Activated T-cell treated with anti-CD3 and anti-CD28 coated beads, Interleukin-2, amount 50 U/mL, for 72 hours (primary cell): ENCODE results near the gene GNG7. TPM values are rescaled to one million over a fixed set of nuclear protein-coding genes. Genes with fewer than 3 reads are reported as not detected.
"Not testable (repeated sequence)": the region's sequence is repeated elsewhere in the genome, so short reads cannot be mapped to it uniquely, and the experiment has no call there.

Source experiments
- ATAC-seq, 2 donors: fragments of 150-1000 bp; cut with Tn5 transposase; replicated peaks in 1 of 2; 2 replicates each; pipeline ENCODE4 v1.10.0; 2021; ENCODE audit warnings: moderate library complexity in 2 of 2, mild to moderate bottlenecking in 1 of 2
- DNase-seq, 2 donors: peaks; one replicate each; pipeline ENCODE4 v3.0.0; 2021 to 2022; ENCODE audit warnings: mixed read lengths in 1 of 2
- H3K27ac Mint-ChIP-seq: one replicate; pipeline ENCODE4 v1.8.0; 2022; ENCODE audit warnings: mild to moderate bottlenecking, moderate library complexity, mixed read lengths
- H3K27me3 Mint-ChIP-seq: one replicate; pipeline ENCODE4 v1.8.0; 2022; ENCODE audit warnings: low read depth, mixed read lengths
- H3K36me3 Mint-ChIP-seq, 2 donors: one replicate each; pipeline ENCODE4 v1.8.0; 2022; ENCODE audit warnings: mixed read lengths in 2 of 2, mild to moderate bottlenecking in 1 of 2; ENCODE audit not compliant: insufficient read depth in 2 of 2
- H3K4me1 Mint-ChIP-seq: one replicate; pipeline ENCODE4 v1.8.0; 2022; ENCODE audit warnings: low read depth, mixed read lengths
- H3K4me3 Mint-ChIP-seq, 2 donors: one replicate each; pipeline ENCODE4 v1.8.0; 2022; ENCODE audit warnings: mild to moderate bottlenecking in 2 of 2, mixed read lengths in 2 of 2, moderate library complexity in 2 of 2
- H3K9me3 Mint-ChIP-seq, 2 donors: one replicate each; pipeline ENCODE4 v1.8.0; 2022; ENCODE audit warnings: mixed read lengths in 2 of 2
- total RNA-seq, 2 donors: library from RNA; stranded (reverse); gene quantifications; one replicate each; pipeline ENCODE4 v1.2.3, GENCODE V29; 2022

Gene GNG7
- total RNA-seq, 2 donors from 2014 or later = 1.3 TPM

GRCh38 chr19:2542341-2543069, 160.0 kb downstream of the GNG7 start:
- H3K36me3 Mint-ChIP-seq = peaks cover 0 to 3% of the 10 kb centered on the region in 2 donors
- peaks cover 34% of the 10 kb centered on the region for H3K4me1 Mint-ChIP-seq
- no peaks in the 10 kb centered on the region for H3K9me3 Mint-ChIP-seq
- H3K4me3 Mint-ChIP-seq = peak overlapping the region in 1 of 2 donors; percentile 84
- DNase-seq (no peak), ATAC-seq (no peak)
- H3K27ac Mint-ChIP-seq = no peak overlapping the region
- H3K27me3 Mint-ChIP-seq = no peaks in the 10 kb centered on the region

- H3K4me3 Mint-ChIP-seq = no peak overlapping the region
- no peak overlapping the region for H3K27ac Mint-ChIP-seq
- H3K9me3 Mint-ChIP-seq = no peaks in the 10 kb centered on the region
- DNase-seq (no peak), ATAC-seq (no peak)
- peaks cover 38% of the 10 kb centered on the region for H3K4me1 Mint-ChIP-seq
- H3K27me3 Mint-ChIP-seq = no peaks in the 10 kb centered on the region
- peaks cover 0 to 3% of the 10 kb centered on the region in 2 donors for H3K36me3 Mint-ChIP-seq
Observed at GRCh38 chr19:2540646-2541454, 161.6 kb downstream of the GNG7 start.

GRCh38 chr19:2540251-2540645, 162.2 kb downstream of the GNG7 start:
- Mint-ChIP-seq H3K36me3 (peaks cover 0 to 3% of the 10 kb centered on the region in 2 donors), H3K4me3 (no peak overlapping the region), H3K4me1 (peaks cover 38% of the 10 kb centered on the region), H3K27me3 (no peaks in the 10 kb centered on the region), H3K9me3 (no peaks in the 10 kb centered on the region), H3K27ac (no peak overlapping the region)
- DNase-seq = no peak
- ATAC-seq = no peak

- H3K27me3 Mint-ChIP-seq = no peaks in the 10 kb centered on the region
- peak overlapping the region; percentile 29 for H3K27ac Mint-ChIP-seq
- H3K4me1 Mint-ChIP-seq = peaks cover 34% of the 10 kb centered on the region
- H3K36me3 Mint-ChIP-seq = peaks cover 0 to 3% of the 10 kb centered on the region in 2 donors
- ATAC-seq (no peak), DNase-seq (no peak)
- H3K9me3 Mint-ChIP-seq = no peaks in the 10 kb centered on the region
- H3K4me3 Mint-ChIP-seq = no peak overlapping the region
Observed at GRCh38 chr19:2538096-2538757, 164.3 kb downstream of the GNG7 start.

- DNase-seq (peak; percentile 29 to 62), ATAC-seq (peak; percentile 49 to 91)
- not testable (repeated sequence) for H3K36me3 Mint-ChIP-seq, H3K4me3 Mint-ChIP-seq, H3K9me3 Mint-ChIP-seq, H3K27me3 Mint-ChIP-seq
- H3K4me1 Mint-ChIP-seq = peaks cover 29% of the 10 kb centered on the region
- peak overlapping the region; percentile 29 for H3K27ac Mint-ChIP-seq
Observed at GRCh38 chr19:2537584-2537983, 164.9 kb downstream of the GNG7 start.

DNA sequence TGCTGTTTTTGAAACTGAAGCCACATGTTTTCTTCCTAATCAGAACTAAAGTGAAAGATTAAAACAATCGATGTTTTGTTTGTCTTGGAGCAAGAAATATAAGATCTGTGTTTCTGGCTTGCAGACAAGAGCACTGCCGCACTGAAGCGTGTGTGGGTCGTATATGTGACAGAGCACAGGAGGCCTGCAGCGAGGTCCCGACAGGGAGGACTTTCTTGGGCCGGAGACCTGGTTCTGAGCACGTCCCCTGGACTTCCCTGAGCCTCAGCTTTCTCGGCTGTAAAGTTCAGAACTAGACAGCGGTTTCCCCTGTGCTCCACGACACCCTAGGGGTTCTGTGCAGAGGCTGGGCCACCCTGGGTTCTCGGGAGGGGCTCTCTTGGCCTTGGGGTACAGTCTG, 166.0 kb downstream of the GNG7 start:
- ATAC-seq (no peak), DNase-seq (no peak)
- peaks cover 0 to 5% of the 10 kb centered on the region in 2 donors for H3K36me3 Mint-ChIP-seq
- H3K27me3 Mint-ChIP-seq = no peaks in the 10 kb centered on the region
- no peak overlapping the region for H3K27ac Mint-ChIP-seq
- peaks cover 34% of the 10 kb centered on the region for H3K4me1 Mint-ChIP-seq
- peaks cover 0 to 3% of the 10 kb centered on the region in 2 donors for H3K9me3 Mint-ChIP-seq
- H3K4me3 Mint-ChIP-seq = no peak overlapping the region

GRCh38 chr19:2534423-2535013, 168.0 kb downstream of the GNG7 start:
- no peaks in the 10 kb centered on the region for H3K27me3 Mint-ChIP-seq
- peaks cover 0 to 5% of the 10 kb centered on the region in 2 donors for H3K36me3 Mint-ChIP-seq
- H3K27ac Mint-ChIP-seq = no peak overlapping the region
- peaks cover 0 to 3% of the 10 kb centered on the region in 2 donors for H3K9me3 Mint-ChIP-seq
- H3K4me3 Mint-ChIP-seq = no peak overlapping the region
- peaks cover 34% of the 10 kb centered on the region for H3K4me1 Mint-ChIP-seq
- ATAC-seq (no peak), DNase-seq (no peak)

- Mint-ChIP-seq H3K4me3 (peak overlapping the region in 1 of 2 donors; percentile 59), H3K36me3 (peaks cover 0 to 5% of the 10 kb centered on the region in 2 donors), H3K4me1 (peaks cover 34% of the 10 kb centered on the region), H3K27me3 (no peaks in the 10 kb centered on the region), H3K9me3 (peaks cover 0 to 3% of the 10 kb centered on the region in 2 donors), H3K27ac (peak overlapping the region; percentile 82)
- no peak for ATAC-seq
- DNase-seq = no peak
Observed at GRCh38 chr19:2533686-2534422, 168.6 kb downstream of the GNG7 start.

DNA sequence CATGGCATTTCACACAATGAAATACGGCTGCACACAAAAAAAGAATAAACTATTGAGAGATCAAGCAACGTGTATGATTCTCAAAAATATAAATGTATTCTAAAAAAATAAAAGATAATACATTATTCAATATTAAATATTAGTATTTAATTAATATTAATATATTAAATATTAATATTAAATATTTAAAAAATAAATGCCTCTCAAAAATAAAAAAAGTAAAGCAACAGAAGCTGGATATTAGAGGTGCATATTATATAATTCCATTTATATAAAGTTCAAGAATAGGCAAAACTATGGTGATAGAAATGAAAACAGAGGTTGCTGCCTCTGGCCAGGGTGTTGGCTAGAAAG, 169.4 kb downstream of the GNG7 start:
- peaks cover 0 to 3% of the 10 kb centered on the region in 2 donors for H3K9me3 Mint-ChIP-seq
- ATAC-seq = no peak
- DNase-seq = no peak
- peaks cover 0 to 4% of the 10 kb centered on the region in 2 donors for H3K36me3 Mint-ChIP-seq
- H3K27me3 Mint-ChIP-seq = no peaks in the 10 kb centered on the region
- peak overlapping the region in 1 of 2 donors; percentile 59 for H3K4me3 Mint-ChIP-seq
- H3K27ac Mint-ChIP-seq = no peak overlapping the region
- H3K4me1 Mint-ChIP-seq = peaks cover 34% of the 10 kb centered on the region

GRCh38 chr19:2532252-2533071, 170.0 kb downstream of the GNG7 start:
- peak overlapping the region; percentile 56 for H3K27ac Mint-ChIP-seq
- DNase-seq (no peak), ATAC-seq (no peak)
- peaks cover 28% of the 10 kb centered on the region for H3K4me1 Mint-ChIP-seq
- H3K27me3 Mint-ChIP-seq = no peaks in the 10 kb centered on the region
- H3K4me3 Mint-ChIP-seq = no peak overlapping the region
- peaks cover 0 to 2% of the 10 kb centered on the region in 2 donors for H3K36me3 Mint-ChIP-seq
- peaks cover 0 to 3% of the 10 kb centered on the region in 2 donors for H3K9me3 Mint-ChIP-seq

DNA sequence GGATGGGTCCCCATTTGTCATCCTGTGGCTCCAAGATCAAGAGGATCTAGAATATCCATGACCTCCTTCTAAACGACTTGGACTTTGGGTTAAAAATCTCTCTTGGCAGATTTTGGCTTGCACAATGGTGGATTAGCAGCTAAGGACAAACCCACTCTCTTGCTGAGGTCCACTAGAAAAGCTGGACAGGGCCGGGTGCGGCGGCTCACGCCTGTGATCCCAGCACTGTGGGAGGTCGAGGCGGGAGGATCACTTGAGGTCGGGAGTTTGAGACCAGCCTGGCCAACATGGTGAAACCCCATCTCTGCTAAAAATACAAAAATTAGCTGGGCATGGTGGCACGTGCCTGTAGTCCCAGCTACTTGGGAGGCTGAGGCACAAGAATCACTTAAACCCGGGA, 172.6 kb downstream of the GNG7 start:
- peaks cover 24% of the 10 kb centered on the region for H3K4me1 Mint-ChIP-seq
- not testable (repeated sequence) for H3K27ac Mint-ChIP-seq, H3K9me3 Mint-ChIP-seq, H3K4me3 Mint-ChIP-seq, DNase-seq, H3K27me3 Mint-ChIP-seq, ATAC-seq, H3K36me3 Mint-ChIP-seq

GRCh38 chr19:2529473-2529918, 173.0 kb downstream of the GNG7 start:
- DNase-seq (no peak), ATAC-seq (no peak)
- no peak overlapping the region for H3K4me3 Mint-ChIP-seq
- peaks cover 0 to 2% of the 10 kb centered on the region in 2 donors for H3K36me3 Mint-ChIP-seq
- no peak overlapping the region for H3K27ac Mint-ChIP-seq
- no peaks in the 10 kb centered on the region for H3K27me3 Mint-ChIP-seq
- H3K9me3 Mint-ChIP-seq = peaks cover 0 to 3% of the 10 kb centered on the region in 2 donors
- peaks cover 20% of the 10 kb centered on the region for H3K4me1 Mint-ChIP-seq
